Hepatocyte (in vitro differentiated cells): ENCODE measurements around the gene MEGF8.

ENCODE experiments used
- CTCF ChIP-seq: fragments of 200-600 bp; sonication (generic); IDR thresholded peaks from 2 replicates; pipeline ENCODE4 v1.5.1; 2016; ENCODE audit warnings: antibody characterized with exemption, mild to moderate bottlenecking; ENCODE audit not compliant: poor library complexity
- EZH2 ChIP-seq: fragments of 200-600 bp; sonication (generic); IDR thresholded peaks from 2 replicates; pipeline ENCODE4 v1.6.1; 2016; ENCODE audit warnings: antibody characterized with exemption, mild to moderate bottlenecking, borderline replicate concordance
- EZH2phosphoT487 ChIP-seq: fragments of 200-600 bp; sonication (generic); IDR thresholded peaks from one replicate; pipeline ENCODE4 v1.6.1; 2018; ENCODE audit warnings: antibody characterized with exemption, mild to moderate bottlenecking, low read depth, moderate library complexity; ENCODE audit not compliant: unreplicated experiment, severe bottlenecking

- no peak for TF ChIP-seq CTCF
- TF ChIP-seq EZH2 = no peak
- no peak for TF ChIP-seq EZH2phosphoT487
These were observed 46.8 kb upstream of the MEGF8 start for GRCh38 chr19:42278452-42279154.
